ENCODE measurements around the gene PFKP.

PFKP gene

GRCh38 chr10:3119796-3120459 lies 52.6 kb downstream of the PFKP start:
- no peak for DNase-seq

- no peak for DNase-seq
Observed at GRCh38 chr10:3122034-3122433, 54.7 kb downstream of the PFKP start.

- DNase-seq = no peak
Observed at GRCh38 chr10:3122486-3123205, 55.3 kb downstream of the PFKP start.

- no peak for DNase-seq
Observed at GRCh38 chr10:3123571-3124411, 56.4 kb downstream of the PFKP start.

GRCh38 chr10:3124412-3125175 lies 57.2 kb downstream of the PFKP start:
- no peak for DNase-seq

GRCh38 chr10:3125527-3126170 lies 58.3 kb downstream of the PFKP start:
- no peak for DNase-seq

GRCh38 chr10:3126249-3126648 lies 58.9 kb downstream of the PFKP start:
- DNase-seq = no peak

- peak; percentile 85 for DNase-seq
Observed at GRCh38 chr10:3126741-3127346, 59.5 kb downstream of the PFKP start.

- no peak for DNase-seq
Observed at GRCh38 chr10:3127921-3128320, 60.6 kb downstream of the PFKP start.

- DNase-seq = no peak
Observed at GRCh38 chr10:3128379-3129130, 61.2 kb downstream of the PFKP start.

GRCh38 chr10:3129581-3130340 lies 62.4 kb downstream of the PFKP start:
- DNase-seq = no peak

GRCh38 chr10:3131098-3131497 lies 63.8 kb downstream of the PFKP start:
- DNase-seq = no peak

- DNase-seq = no peak
Observed at GRCh38 chr10:3132036-3133025, 65.0 kb downstream of the PFKP start.

- no peak for DNase-seq
Observed at GRCh38 chr10:3133948-3134347, 66.6 kb downstream of the PFKP start.

GRCh38 chr10:3135006-3135405 lies 67.7 kb downstream of the PFKP start:
- DNase-seq = no peak

- no peak for DNase-seq
Observed at GRCh38 chr10:3136336-3136735, 69.0 kb downstream of the PFKP start.

GRCh38 chr10:3136763-3137611 lies 69.6 kb downstream of the PFKP start:
- DNase-seq = no peak
